HG02885 (cell line): Measurements from ENCODE around the gene SCRN1.

Experiments used
- ATAC-seq: cut with Tn5 transposase; IDR thresholded peaks from one replicate; pipeline ENCODE4 v1.9.1; 2021; ENCODE audit warnings: mild to moderate bottlenecking; ENCODE audit not compliant: unreplicated experiment, poor library complexity

Gene SCRN1

GRCh38 chr7:29873644-29874294, 115.8 kb downstream of the SCRN1 start:
- ATAC-seq, result no peak

DNA sequence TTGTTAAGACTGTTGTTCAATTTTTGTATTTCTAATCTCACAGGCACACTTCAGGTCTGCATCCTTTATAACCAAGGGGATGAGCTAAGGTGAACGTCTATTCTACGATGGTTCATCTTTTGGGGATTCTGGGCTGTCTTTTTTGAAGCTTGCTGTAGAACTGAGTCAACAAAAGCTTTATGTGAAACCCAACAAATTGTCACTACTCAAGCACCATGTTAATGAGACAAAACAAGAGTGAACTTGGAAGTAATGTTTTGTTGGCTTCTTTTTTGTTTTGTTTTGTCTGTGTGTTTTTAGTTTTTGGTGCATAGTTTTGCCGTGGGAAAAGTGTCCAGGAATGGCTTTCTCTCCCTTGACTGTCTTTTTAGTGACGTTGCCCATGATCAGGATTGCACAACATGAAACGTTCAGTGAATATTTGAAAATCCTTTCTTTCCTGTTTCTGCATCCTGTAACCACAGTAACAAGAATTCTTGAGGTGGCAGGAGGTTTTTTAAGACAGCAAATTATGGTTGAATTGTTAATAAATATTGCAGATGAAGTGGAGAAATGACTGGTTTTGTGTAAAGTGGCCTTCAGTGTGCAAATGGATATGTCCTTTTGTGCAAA, 117.7 kb downstream of the SCRN1 start:
- no peak for ATAC-seq
